ENCODE data around the gene SLC25A29.

DNA sequence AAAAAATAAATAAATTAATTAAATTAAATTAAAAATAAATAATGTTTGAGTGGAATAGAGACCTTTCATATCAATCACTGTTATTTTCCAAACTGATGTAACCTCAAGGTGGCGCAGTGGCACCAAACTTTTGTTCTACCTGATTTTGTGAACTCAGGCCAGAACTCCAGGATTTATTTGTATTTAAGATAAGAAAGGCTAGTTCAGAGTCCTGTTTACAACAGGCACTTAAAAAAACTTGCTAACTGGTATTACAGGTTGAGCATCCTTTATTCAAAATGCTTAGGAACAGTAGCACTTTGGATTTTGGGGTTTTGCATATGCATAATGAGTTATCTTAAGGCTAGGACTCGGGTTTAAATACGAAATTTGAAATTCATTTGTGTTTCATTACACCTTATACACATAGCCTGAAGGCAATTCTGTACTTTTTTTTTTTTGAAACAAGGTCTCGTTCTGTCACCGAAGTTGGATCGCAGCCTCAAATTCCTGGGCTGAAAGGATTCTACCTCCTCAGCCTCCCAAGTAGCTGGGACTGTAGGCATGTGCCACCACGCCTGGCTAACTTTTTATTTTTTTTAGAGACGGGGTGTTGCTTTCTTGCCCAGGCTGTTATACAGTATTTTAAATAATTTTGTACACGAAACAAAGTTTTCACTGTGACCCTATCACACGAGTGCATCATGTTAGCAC, 34.9 kb downstream of the SLC25A29 start:
- TF ChIP-seq POLR2A (IDR thresholded peaks at IDR 0.05): no peak
- TF ChIP-seq, protein P1, sequence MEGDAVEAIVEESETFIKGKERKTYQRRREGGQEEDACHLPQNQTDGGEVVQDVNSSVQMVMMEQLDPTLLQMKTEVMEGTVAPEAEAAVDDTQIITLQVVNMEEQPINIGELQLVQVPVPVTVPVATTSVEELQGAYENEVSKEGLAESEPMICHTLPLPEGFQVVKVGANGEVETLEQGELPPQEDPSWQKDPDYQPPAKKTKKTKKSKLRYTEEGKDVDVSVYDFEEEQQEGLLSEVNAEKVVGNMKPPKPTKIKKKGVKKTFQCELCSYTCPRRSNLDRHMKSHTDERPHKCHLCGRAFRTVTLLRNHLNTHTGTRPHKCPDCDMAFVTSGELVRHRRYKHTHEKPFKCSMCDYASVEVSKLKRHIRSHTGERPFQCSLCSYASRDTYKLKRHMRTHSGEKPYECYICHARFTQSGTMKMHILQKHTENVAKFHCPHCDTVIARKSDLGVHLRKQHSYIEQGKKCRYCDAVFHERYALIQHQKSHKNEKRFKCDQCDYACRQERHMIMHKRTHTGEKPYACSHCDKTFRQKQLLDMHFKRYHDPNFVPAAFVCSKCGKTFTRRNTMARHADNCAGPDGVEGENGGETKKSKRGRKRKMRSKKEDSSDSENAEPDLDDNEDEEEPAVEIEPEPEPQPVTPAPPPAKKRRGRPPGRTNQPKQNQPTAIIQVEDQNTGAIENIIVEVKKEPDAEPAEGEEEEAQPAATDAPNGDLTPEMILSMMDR (IDR thresholded peaks at IDR 0.05): no peak
